K562 (cell line): ENCODE data around the gene NR6A1. TPM values are rescaled to one million over a fixed set of nuclear protein-coding genes. Genes with fewer than 3 reads are reported as not detected.
A peak's percentile ranks its signal among the peaks of the same experiment; 100 is the strongest.

Experiments
- ATAC-seq: fragments of 200-7000 bp; cut with Tn5 transposase; 3 replicates; pipeline ENCODE4 v1.9.1; 2020; ENCODE audit warnings: moderate library complexity
- BruUV-seq: library from RNA; stranded (reverse); fragments of 400-500 nt; replicated peaks from 2 replicates; lab custom pipeline; 2021; lab: Mats Ljungman, UMichigan
- CTCF ChIA-PET: fragments of 300-600 bp; formaldehyde crosslinking; extraction: SDS; loops from one replicate; lab custom pipeline; 2021; ENCODE audit warnings: low intra/inter-chr PET ratio; lab: Yijun Ruan, JAX
- POLR2A ChIA-PET: fragments of 300-600, 350-650 bp; sonication (Branson Sonifier 250); formaldehyde crosslinking; extraction: SDS; loops from one replicate; lab custom pipeline; 2021; ENCODE audit warnings: antibody characterized with exemption, inconsistent platforms; lab: Yijun Ruan, JAX
- DNase-seq, 4 experiments: peaks; one replicate each; pipeline versions ENCODE4 v3.0.0 to v3.0.0-alpha.2; 2011 to 2018; ENCODE audit warnings: low spot score in 3 of 4, mixed read lengths in 3 of 4; ENCODE audit errors: extremely low read depth in 1 of 4
- FAIRE-seq: peaks from 2 replicates; lab custom pipeline; 2011; peaks lifted over from hg19 to GRCh38; lab: Jason Lieb, UNC
- H2AFZ ChIP-seq: 2 replicates; pipeline ENCODE4 v1.6.0; 2011; ENCODE audit warnings: low read depth, low read length, control low read depth, inconsistent platforms
- H3K27ac ChIP-seq: fragments of 200-600 bp; 3 replicates; pipeline ENCODE4 v1.8.0; 2011; ENCODE audit warnings: low read depth, mild to moderate bottlenecking, control low read depth, inconsistent platforms, low read length, moderate library complexity, mixed read lengths; ENCODE audit errors: extremely low read depth
- H3K27me3 ChIP-seq, 2 experiments: fragments of 300-600 bp in 1 of 2; 2 replicates in 1 of 2; 3 replicates in 1 of 2; pipeline versions ENCODE4 v1.6.0 to v1.8.0; 2011; ENCODE audit warnings: inconsistent platforms in 2 of 2, low read length in 2 of 2, mild to moderate bottlenecking in 1 of 2, mixed read lengths in 1 of 2, moderate library complexity in 1 of 2; ENCODE audit not compliant: control insufficient read depth in 2 of 2, insufficient read depth in 2 of 2
- H3K36me3 ChIP-seq: fragments of 300-600 bp; 3 replicates; pipeline ENCODE4 v1.8.0; 2011; ENCODE audit warnings: mild to moderate bottlenecking, low read length, inconsistent platforms; ENCODE audit not compliant: control insufficient read depth, insufficient read depth
- H3K4me1 ChIP-seq, 2 experiments: fragments of 200-600 bp in 1 of 2; replicated peaks in 1 of 2; 2 replicates in 1 of 2; 3 replicates in 1 of 2; pipeline versions ENCODE4 v1.5.1 to v1.8.0; 2011; ENCODE audit warnings: inconsistent platforms in 2 of 2, low read length in 2 of 2, mild to moderate bottlenecking in 1 of 2, mixed read lengths in 1 of 2, moderate library complexity in 1 of 2; ENCODE audit not compliant: control insufficient read depth in 2 of 2, insufficient read depth in 2 of 2
- H3K4me2 ChIP-seq: 2 replicates; pipeline ENCODE4 v1.6.1; 2011; ENCODE audit warnings: low read length, control low read depth, inconsistent platforms, mixed read lengths; ENCODE audit not compliant: insufficient read depth
- H3K4me3 ChIP-seq: fragments of 200-600 bp; sonication (generic), shearing (Covaris generic); 2 replicates; pipeline ENCODE4 v1.5.1; 2016; ENCODE audit warnings: control low read depth, inconsistent platforms
- H3K79me2 ChIP-seq: fragments of 200-600 bp; 3 replicates; pipeline ENCODE4 v1.8.0; 2011; ENCODE audit warnings: low read length, inconsistent platforms; ENCODE audit not compliant: control insufficient read depth, insufficient read depth
- H3K9ac ChIP-seq, 2 experiments: 2 replicates each; pipeline versions ENCODE4 v1.6.0 to v1.6.1; 2011; ENCODE audit warnings: low read depth in 2 of 2, low read length in 2 of 2, control low read depth in 1 of 2, inconsistent platforms in 1 of 2, mild to moderate bottlenecking in 1 of 2, mixed read lengths in 1 of 2; ENCODE audit not compliant: insufficient read depth in 1 of 2
- H3K9me1 ChIP-seq: one replicate; pipeline ENCODE4 v1.6.0; 2011; ENCODE audit warnings: inconsistent platforms, mild to moderate bottlenecking, low read length, moderate library complexity; ENCODE audit not compliant: control insufficient read depth, insufficient read depth
- H3K9me3 ChIP-seq: replicated peaks from 2 replicates; pipeline ENCODE4 v1.5.1; 2011; ENCODE audit warnings: low read depth, low read length, inconsistent platforms; ENCODE audit not compliant: control insufficient read depth, insufficient read depth
- H4K20me1 ChIP-seq: replicated peaks from 2 replicates; pipeline ENCODE4 v1.6.1; 2011; ENCODE audit warnings: low read length, inconsistent platforms, mixed read lengths; ENCODE audit not compliant: control insufficient read depth, insufficient read depth
- CEBPG ChIP-seq, 3 experiments: fragments of 200-800 bp in 1 of 3; sonication (Bioruptor generic) in 1 of 3; sonication (generic) in 1 of 3; formaldehyde crosslinking in 1 of 3; IDR thresholded peaks in 2 of 3; conservative IDR thresholded peaks in 1 of 3; 2 replicates each; pipeline versions ENCODE4 v1.6.1 to v1.8.0; 2016 to 2022; ENCODE audit warnings: missing compliant biosample characterization in 2 of 3, missing genetic modification characterization in 2 of 3, mild to moderate bottlenecking in 1 of 3, missing genetic modification reagents in 1 of 3
- KLF16 ChIP-seq: IDR thresholded peaks from 2 replicates; pipeline ENCODE4 v1.6.1; 2016; ENCODE audit warnings: antibody characterized with exemption
- MTA2 ChIP-seq: fragments of 450-650 bp; IDR thresholded peaks from 2 replicates; pipeline ENCODE4 v1.6.1; 2016; ENCODE audit warnings: low read depth
- NFIC ChIP-seq: fragments of 450-650 bp; IDR thresholded peaks from 2 replicates; pipeline ENCODE4 v1.6.1; 2017; ENCODE audit warnings: mild to moderate bottlenecking, inconsistent platforms
- SIN3A ChIP-seq, 2 experiments: fragments of 150-350 bp in 1 of 2; IDR thresholded peaks; 2 replicates each; pipeline ENCODE4 v1.6.1; 2011 to 2016; ENCODE audit warnings: borderline replicate concordance in 2 of 2, low read depth in 2 of 2, low read length in 2 of 2, mild to moderate bottlenecking in 2 of 2, moderate library complexity in 2 of 2; ENCODE audit not compliant: control insufficient read depth in 1 of 2
- SLC30A9 ChIP-seq: fragments of 250-450 bp; sonication (Bioruptor Pico); IDR thresholded peaks from 2 replicates; pipeline ENCODE4 v1.8.0; 2022; ENCODE audit warnings: mild to moderate bottlenecking, moderate library complexity
- TAF9B ChIP-seq: fragments of 450-650 bp; IDR thresholded peaks from 2 replicates; pipeline ENCODE4 v1.6.1; 2018; ENCODE audit warnings: mild to moderate bottlenecking; ENCODE audit not compliant: partially characterized antibody
- TCF7L2 ChIP-seq: fragments of 150-350 bp; IDR thresholded peaks from 2 replicates; pipeline ENCODE4 v1.6.1; 2016; ENCODE audit warnings: low read depth, mild to moderate bottlenecking, low read length, moderate library complexity
- ZNF134 ChIP-seq: fragments of 250-450 bp; sonication (Bioruptor Pico); conservative IDR thresholded peaks from 2 replicates; pipeline ENCODE4 v1.4.0; 2020
- ZNF384 ChIP-seq: IDR thresholded peaks from 2 replicates; pipeline ENCODE4 v1.6.1; 2012; ENCODE audit warnings: low read depth, low read length, improper control_type of control experiment
- ZNF76 ChIP-seq: fragments of 250-450 bp; sonication (Bioruptor Pico); IDR thresholded peaks from 2 replicates; pipeline ENCODE4 v1.4.0; 2020; ENCODE audit warnings: mild to moderate bottlenecking, moderate library complexity, borderline replicate concordance
- WGBS: fragments of 100-300 bp; shearing (Covaris generic); methylation state at CpG from one replicate; pipeline ENCODE4 v1.1.6; 2016; ENCODE audit warnings: low coverage, mixed read lengths; ENCODE audit not compliant: insufficient coverage; ENCODE audit errors: missing lambda C conversion rate; 5-methylcytosine and 5-hydroxymethylcytosine counted together
- in situ Hi-C: fragments of 300-500 bp; cut with MboI; formaldehyde crosslinking; loops from 4 replicates; pipeline ENCODE4 v1.15.0; 2018; ENCODE audit warnings: inconsistent platforms, mixed read lengths
- intact Hi-C: fragments of 100-400 bp; cut with micrococcal nuclease; formaldehyde crosslinking; loops from 2 replicates; pipeline ENCODE4 v1.14.2; 2022
- polyA plus RNA-seq, 8 experiments: library from polyadenylated mRNA; depleted of rRNA in 4 of 8; stranded (reverse) in 5 of 8; unstranded in 3 of 8; fragments of >200 nt; fragmentation: Nextera tagmentation in 2 of 8; fragmentation: Illumina TruSeq in 1 of 8; extraction: Ambion mirVana in 2 of 8; extraction: Trizol in 1 of 8; gene quantifications; 2 replicates each; pipeline versions ENCODE4 v1.2.1 to v1.2.3, GENCODE V29; 2011 to 2014; ENCODE audit warnings: inconsistent platforms in 1 of 8, missing spikeins in 1 of 8
- total RNA-seq, 7 experiments: library from RNA; depleted of rRNA in 6 of 7; stranded (reverse); fragments of >200 nt in 6 of 7; fragmentation: Illumina TruSeq in 2 of 7; extraction: Trizol in 2 of 7; gene quantifications; 2 replicates each; pipeline versions ENCODE4 v1.2.1 to v1.2.3, GENCODE V29; 2011 to 2021; ENCODE audit warnings: low replicate concordance in 1 of 7
- TF ChIP-seq, protein P1 (sequence below): fragments of 450-650 bp; formaldehyde crosslinking; conservative IDR thresholded peaks from 2 replicates; pipeline ENCODE4 v1.4.0; 2022; ENCODE audit warnings: mild to moderate bottlenecking, missing genetic modification characterization
- TF ChIP-seq, protein P2 (sequence below): fragments of 250-450 bp; sonication (Bioruptor Pico); IDR thresholded peaks from 2 replicates; pipeline ENCODE4 v1.9.0; 2021; ENCODE audit warnings: mild to moderate bottlenecking, inconsistent platforms

NR6A1 gene
- total and polyA plus RNA-seq, 9 of the 15 experiments (the other 6 are each of a cell fraction or from before 2014, with no cell fraction given), result 9.7 to 55.4 (median 28.3) TPM

DNA sequence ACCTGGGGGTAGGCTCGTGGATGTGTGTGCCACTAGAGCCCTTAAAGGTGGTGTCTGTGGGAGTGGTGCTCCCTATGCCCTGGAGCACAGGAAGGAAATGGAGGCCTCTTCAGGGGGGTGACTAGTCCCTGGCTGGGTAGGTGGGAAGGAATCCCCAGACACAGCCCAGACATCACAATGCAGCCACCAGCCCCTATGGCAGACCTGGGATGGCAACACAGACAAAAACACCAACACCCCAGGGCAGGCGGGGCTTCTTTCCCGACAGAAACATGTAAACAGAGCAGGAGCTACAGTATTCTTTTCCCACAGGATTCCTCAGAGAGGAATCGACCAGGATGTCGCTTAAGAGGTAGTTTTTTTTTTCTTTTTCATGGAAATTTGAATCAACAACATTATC lies 253.5 kb downstream of the NR6A1 start:
- no peak overlapping the region for H2AFZ ChIP-seq
- H3K9ac ChIP-seq, result no peak overlapping the region
- 88% methylated on average over 3 of the region's 5 CpGs for WGBS
- no peak overlapping the region for H3K4me3 ChIP-seq
- in situ Hi-C loops (no loop called here), intact Hi-C loops (no loop called here)
- POLR2A ChIA-PET, result interaction anchor here (0.7 kb wide), 2 partner anchors 84 to 662 kb away, joined by 3 read pairs; no protein-coding TSS in a partner anchor
- no peaks in the 10 kb centered on the region for H3K9me1 ChIP-seq
- H3K9me3 ChIP-seq, result no peaks in the 10 kb centered on the region
- H4K20me1 ChIP-seq, result no peaks in the 10 kb centered on the region
- H3K36me3 ChIP-seq, result peaks cover 28% of the 10 kb centered on the region; the same call in 1 of the 3 replicates
- no TSS peak for BruUV-seq
- TF ChIP-seq KLF16 (no peak), ZNF384 (no peak), SIN3A (IDR thresholded peaks at IDR 0.05; ENCODE audit: borderline replicate concordance in 2 of 2, control insufficient read depth in 1 of 2, low read depth in 2 of 2, low read length in 2 of 2) (no peak), SLC30A9 (CRISPR knock-in tag) (no peak)
- no peak overlapping the region for H3K4me2 ChIP-seq
- H3K27ac ChIP-seq, result no peak overlapping the region
- no peak for DNase-seq
- no peaks in the 10 kb centered on the region for H3K79me2 ChIP-seq
- peaks cover 11 to 13% of the 10 kb centered on the region in 2 experiments for H3K4me1 ChIP-seq
- FAIRE-seq, result no peak
- CTCF ChIA-PET, result no interaction called here
- ATAC-seq, result no peak
- no peaks in the 10 kb centered on the region for H3K27me3 ChIP-seq

DNA sequence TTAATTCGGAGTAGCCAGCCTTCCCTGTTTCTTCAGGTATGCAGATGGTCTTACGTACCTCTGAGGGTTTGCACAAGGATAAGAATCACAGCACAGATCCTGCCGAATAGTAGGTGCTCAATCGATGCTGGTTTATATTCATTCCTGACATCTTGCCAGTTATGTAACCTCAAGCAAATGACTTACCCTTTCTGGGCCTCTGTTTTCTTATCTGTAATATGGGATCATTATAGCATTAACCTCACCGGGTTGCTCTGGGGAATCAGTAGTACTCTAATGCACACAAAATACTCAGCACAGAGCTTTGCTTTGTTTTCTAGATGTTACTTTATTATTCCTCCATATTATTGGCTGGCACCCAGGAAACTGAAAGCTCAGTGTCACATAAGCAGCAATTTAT lies 256.2 kb downstream of the NR6A1 start:
- ChIA-PET POLR2A (interaction anchor here (1.2 to 1.4 kb wide), 2 partner anchors 13 to 18 kb away, joined by 3 to 6 read pairs; no protein-coding TSS in a partner anchor), CTCF (no interaction called here)
- no peak for FAIRE-seq
- ATAC-seq, result no peak
- H3K9ac ChIP-seq, result no peak overlapping the region
- peaks cover 30 to 31% of the 10 kb centered on the region in 2 experiments for H3K4me1 ChIP-seq
- H3K9me1 ChIP-seq, result no peaks in the 10 kb centered on the region
- H3K27ac ChIP-seq, result no peak overlapping the region
- H3K36me3 ChIP-seq, result peaks cover 2% of the 10 kb centered on the region; the same call in 1 of the 3 replicates
- H3K79me2 ChIP-seq, result no peaks in the 10 kb centered on the region
- H2AFZ ChIP-seq, result no peak overlapping the region
- in situ Hi-C loops, result no loop called here
- no TSS peak for BruUV-seq
- no peaks in the 10 kb centered on the region for H3K27me3 ChIP-seq
- H3K9me3 ChIP-seq, result no peaks in the 10 kb centered on the region
- intact Hi-C loops, result no loop called here
- H4K20me1 ChIP-seq, result no peaks in the 10 kb centered on the region
- H3K4me2 ChIP-seq, result no peak overlapping the region
- no peak for DNase-seq
- 58% methylated on average over 5 of the region's 5 CpGs for WGBS
- no peak overlapping the region for H3K4me3 ChIP-seq
- TF ChIP-seq ZNF76 (CRISPR knock-in tag) (no peak), NFIC (peak; percentile 18; the same call in 1 of the 2 replicates), TCF7L2 (no peak), TAF9B (no peak), MTA2 (no peak), ZNF134 (CRISPR knock-in tag) (no peak), CEBPG (CRISPR knock-in tag; IDR thresholded peaks at IDR 0.05) (no peak), CEBPG (tag; conservative IDR thresholded peaks at IDR 0.05 in 1 of 2, IDR thresholded peaks at IDR 0.05 in 1 of 2) (no peak)
- TF ChIP-seq, protein P1, sequence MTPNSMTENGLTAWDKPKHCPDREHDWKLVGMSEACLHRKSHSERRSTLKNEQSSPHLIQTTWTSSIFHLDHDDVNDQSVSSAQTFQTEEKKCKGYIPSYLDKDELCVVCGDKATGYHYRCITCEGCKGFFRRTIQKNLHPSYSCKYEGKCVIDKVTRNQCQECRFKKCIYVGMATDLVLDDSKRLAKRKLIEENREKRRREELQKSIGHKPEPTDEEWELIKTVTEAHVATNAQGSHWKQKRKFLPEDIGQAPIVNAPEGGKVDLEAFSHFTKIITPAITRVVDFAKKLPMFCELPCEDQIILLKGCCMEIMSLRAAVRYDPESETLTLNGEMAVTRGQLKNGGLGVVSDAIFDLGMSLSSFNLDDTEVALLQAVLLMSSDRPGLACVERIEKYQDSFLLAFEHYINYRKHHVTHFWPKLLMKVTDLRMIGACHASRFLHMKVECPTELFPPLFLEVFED (CRISPR knock-in tag), result no peak
- TF ChIP-seq, protein P2, sequence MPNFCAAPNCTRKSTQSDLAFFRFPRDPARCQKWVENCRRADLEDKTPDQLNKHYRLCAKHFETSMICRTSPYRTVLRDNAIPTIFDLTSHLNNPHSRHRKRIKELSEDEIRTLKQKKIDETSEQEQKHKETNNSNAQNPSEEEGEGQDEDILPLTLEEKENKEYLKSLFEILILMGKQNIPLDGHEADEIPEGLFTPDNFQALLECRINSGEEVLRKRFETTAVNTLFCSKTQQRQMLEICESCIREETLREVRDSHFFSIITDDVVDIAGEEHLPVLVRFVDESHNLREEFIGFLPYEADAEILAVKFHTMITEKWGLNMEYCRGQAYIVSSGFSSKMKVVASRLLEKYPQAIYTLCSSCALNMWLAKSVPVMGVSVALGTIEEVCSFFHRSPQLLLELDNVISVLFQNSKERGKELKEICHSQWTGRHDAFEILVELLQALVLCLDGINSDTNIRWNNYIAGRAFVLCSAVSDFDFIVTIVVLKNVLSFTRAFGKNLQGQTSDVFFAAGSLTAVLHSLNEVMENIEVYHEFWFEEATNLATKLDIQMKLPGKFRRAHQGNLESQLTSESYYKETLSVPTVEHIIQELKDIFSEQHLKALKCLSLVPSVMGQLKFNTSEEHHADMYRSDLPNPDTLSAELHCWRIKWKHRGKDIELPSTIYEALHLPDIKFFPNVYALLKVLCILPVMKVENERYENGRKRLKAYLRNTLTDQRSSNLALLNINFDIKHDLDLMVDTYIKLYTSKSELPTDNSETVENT, result no peak
